ENCODE data around the gene TCF3.

GRCh38 chr19:1608359-1609102 lies 43.9 kb downstream of the TCF3 start:
- TF ChIP-seq SMC3 (conservative IDR thresholded peaks at IDR 0.05; ENCODE audit: poor library complexity), result no peak
- no peak for TF ChIP-seq EZH2 (IDR thresholded peaks at IDR 0.05; ENCODE audit: borderline replicate concordance, insufficient read depth, low read length, poor library complexity, severe bottlenecking)
- no peak for TF ChIP-seq RAD21 (conservative IDR thresholded peaks at IDR 0.05)
- no peak for TF ChIP-seq CTCF (IDR thresholded peaks at IDR 0.05; ENCODE audit: poor library complexity, severe bottlenecking)
- no peak for TF ChIP-seq POLR2AphosphoS5 (IDR thresholded peaks at IDR 0.05)
- TF ChIP-seq EP300 (conservative IDR thresholded peaks at IDR 0.05; ENCODE audit: poor library complexity, severe bottlenecking), result no peak
